GM13976 (cell line): ENCODE measurements around the gene C8B.

Experiments
- DNase-seq: peaks from one replicate; pipeline ENCODE4 v3.0.0; 2012; ENCODE audit warnings: low spot score
- CTCF ChIP-seq: IDR thresholded peaks from 2 replicates; pipeline ENCODE4 v1.5.1; 2012; ENCODE audit warnings: borderline replicate concordance, mild to moderate bottlenecking; ENCODE audit not compliant: insufficient read depth; ENCODE audit errors: extremely low read depth, missing control alignments, control extremely low read depth
- in situ Hi-C: fragments of 300-500 bp; cut with MboI; formaldehyde crosslinking; loops from one replicate; pipeline ENCODE4 v1.12.0; 2022; ENCODE audit warnings: low sequenced_read_pairs, mixed read lengths, inconsistent platforms; ENCODE audit not compliant: unreplicated experiment

The C8B gene

GRCh38 chr1:56986397-56986796 lies 20.6 kb upstream of the C8B start:
- in situ Hi-C loops = no loop called here
- no peak for TF ChIP-seq CTCF
- DNase-seq = no peak

- in situ Hi-C loops = no loop called here
Observed at GRCh38 chr1:56985857-56986256, 20.0 kb upstream of the C8B start.

GRCh38 chr1:56983484-56983883 lies 17.7 kb upstream of the C8B start:
- no peak for DNase-seq
- in situ Hi-C loops = no loop called here
- TF ChIP-seq CTCF = no peak

More at GRCh38 chr1:56985857-56986256, 20.0 kb upstream of the C8B start:
- no peak for TF ChIP-seq CTCF
- DNase-seq = no peak

GRCh38 chr1:56979986-56980755 lies 14.4 kb upstream of the C8B start:
- no peak for DNase-seq
- no peak for TF ChIP-seq CTCF
- in situ Hi-C loops = no loop called here

GRCh38 chr1:56978819-56979218 lies 13.0 kb upstream of the C8B start:
- DNase-seq = no peak
- in situ Hi-C loops = no loop called here
- TF ChIP-seq CTCF = no peak

- DNase-seq = no peak
- in situ Hi-C loops = no loop called here
- no peak for TF ChIP-seq CTCF
Observed at GRCh38 chr1:56977910-56978309, 12.1 kb upstream of the C8B start.
